H1 (cell line): ENCODE measurements around the gene PIBF1. TPM values are rescaled to one million over a fixed set of nuclear protein-coding genes. Genes with fewer than 3 reads are reported as not detected.

Source experiments
- CHD7 ChIP-seq: fragments of 300-600 bp; sonication (generic); IDR thresholded peaks from 2 replicates; pipeline ENCODE4 v1.7.1; 2012; ENCODE audit warnings: low read length, moderate library complexity, mild to moderate bottlenecking, inconsistent platforms; ENCODE audit not compliant: insufficient replicate concordance
- GABPA ChIP-seq: IDR thresholded peaks from 2 replicates; pipeline ENCODE4 v1.6.1; 2011; ENCODE audit warnings: mild to moderate bottlenecking, low read length, moderate library complexity, borderline replicate concordance; ENCODE audit not compliant: insufficient read depth
- polyA plus RNA-seq, 7 experiments: library from polyadenylated mRNA; depleted of rRNA in 3 of 7; stranded (reverse) in 5 of 7; unstranded in 2 of 7; fragments of >200 nt in 5 of 7; fragments of 200-250 nt in 2 of 7; gene quantifications; 1 replicate in 5 of 7; 2 replicates in 1 of 7; 4 replicates in 1 of 7; pipeline versions ENCODE4 v1.2.1 to v1.2.3, GENCODE V29; 2011 to 2013; ENCODE audit warnings: missing spikeins in 2 of 7, mixed read lengths in 2 of 7
- total RNA-seq: library from RNA; stranded (reverse); fragmentation: NEBNext Ultra II Directional; extraction: Animal tissue kit (Norgen Biotek cat#: 25700); gene quantifications from 2 replicates; pipeline ENCODE4 v1.2.1, GENCODE V29; 2021

The PIBF1 gene
- total and polyA plus RNA-seq, 2 of the 8 experiments (the other 6 are each of a cell fraction or from before 2014, with no cell fraction given) = 1.1 to 13.2 TPM

GRCh38 chr13:72864142-72865011, 82.4 kb downstream of the PIBF1 start (continued):
- TF ChIP-seq CHD7 (no peak), GABPA (no peak)
